Measurements from ENCODE around the gene SYNDIG1.

DNA sequence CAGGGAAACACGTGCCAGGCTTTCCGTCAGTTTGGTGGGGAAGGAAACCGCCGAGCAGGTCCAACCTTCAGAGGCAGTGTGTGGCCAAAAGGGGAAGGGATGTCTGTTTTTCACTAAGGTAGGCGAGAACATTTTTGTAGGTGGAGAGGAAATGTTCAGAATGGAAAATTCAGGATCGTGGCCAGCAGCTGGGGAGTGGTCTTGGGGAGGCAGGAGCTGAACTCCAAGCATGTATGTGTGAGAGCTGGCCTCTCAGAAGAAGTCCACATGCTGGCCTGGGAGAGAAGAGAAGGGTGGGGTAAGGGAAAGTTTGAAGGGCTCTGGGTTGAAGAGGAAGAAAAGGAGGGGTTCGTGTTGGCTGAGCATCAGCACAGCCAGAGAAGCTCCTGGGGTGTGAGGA, 74.9 kb downstream of the SYNDIG1 start:
- TF ChIP-seq POLR2AphosphoS5 (IDR thresholded peaks at IDR 0.05) (no peak), POLR2A (IDR thresholded peaks at IDR 0.05) (no peak)

All from transverse colon (tissue), 3 donors.